Hepatocyte (in vitro differentiated cells): ENCODE data around the gene SIK3. TPM values are rescaled to one million over a fixed set of nuclear protein-coding genes. Genes with fewer than 3 reads are reported as not detected.

Experiments used
- DNase-seq: peaks from one replicate; pipeline ENCODE4 v3.0.0-alpha.2; 2016; ENCODE audit warnings: low spot score
- H2AFZ ChIP-seq: fragments of 200-600 bp; sonication (generic); 2 replicates; pipeline ENCODE4 v1.6.0; 2016; ENCODE audit warnings: antibody characterized with exemption, mild to moderate bottlenecking
- H3K27ac ChIP-seq: fragments of 200-600 bp; sonication (generic); 2 replicates; pipeline ENCODE4 v1.5.1; 2016; ENCODE audit warnings: mild to moderate bottlenecking
- H3K27me3 ChIP-seq: fragments of 200-600 bp; sonication (generic); 2 replicates; pipeline ENCODE4 v1.6.1; 2016
- H3K36me3 ChIP-seq: fragments of 200-600 bp; sonication (generic); replicated peaks from 2 replicates; pipeline ENCODE4 v1.5.1; 2016; ENCODE audit warnings: low read depth; ENCODE audit not compliant: insufficient read depth
- H3K4me1 ChIP-seq: fragments of 200-600 bp; sonication (generic); 2 replicates; pipeline ENCODE4 v1.5.1; 2016; ENCODE audit warnings: mild to moderate bottlenecking, moderate library complexity; ENCODE audit not compliant: insufficient read depth
- H3K4me2 ChIP-seq: fragments of 200-600 bp; sonication (generic); 2 replicates; pipeline ENCODE4 v1.6.0; 2016
- H3K4me3 ChIP-seq: fragments of 200-600 bp; sonication (generic); 2 replicates; pipeline ENCODE4 v1.5.1; 2016; ENCODE audit warnings: mild to moderate bottlenecking
- H3K79me2 ChIP-seq: fragments of 200-600 bp; sonication (generic); 2 replicates; pipeline ENCODE4 v1.6.0; 2017; ENCODE audit warnings: mild to moderate bottlenecking
- H3K9me2 ChIP-seq: fragments of 200-600 bp; sonication (generic); replicated peaks from 2 replicates; pipeline ENCODE4 v1.6.0; 2017; ENCODE audit warnings: mild to moderate bottlenecking; ENCODE audit not compliant: insufficient read depth
- H3K9me3 ChIP-seq: fragments of 200-600 bp; sonication (generic); 2 replicates; pipeline ENCODE4 v1.5.1; 2016; ENCODE audit warnings: low read depth, mild to moderate bottlenecking
- H4K20me1 ChIP-seq: fragments of 200-600 bp; sonication (generic); 2 replicates; pipeline ENCODE4 v1.6.0; 2016; ENCODE audit warnings: mild to moderate bottlenecking; ENCODE audit not compliant: insufficient read depth, poor library complexity, severe bottlenecking
- CTCF ChIP-seq: fragments of 200-600 bp; sonication (generic); IDR thresholded peaks from 2 replicates; pipeline ENCODE4 v1.5.1; 2016; ENCODE audit warnings: antibody characterized with exemption, mild to moderate bottlenecking; ENCODE audit not compliant: poor library complexity
- EZH2 ChIP-seq: fragments of 200-600 bp; sonication (generic); IDR thresholded peaks from 2 replicates; pipeline ENCODE4 v1.6.1; 2016; ENCODE audit warnings: antibody characterized with exemption, mild to moderate bottlenecking, borderline replicate concordance
- EZH2phosphoT487 ChIP-seq: fragments of 200-600 bp; sonication (generic); IDR thresholded peaks from one replicate; pipeline ENCODE4 v1.6.1; 2018; ENCODE audit warnings: antibody characterized with exemption, mild to moderate bottlenecking, low read depth, moderate library complexity; ENCODE audit not compliant: unreplicated experiment, severe bottlenecking
- WGBS: methylation state at CpG from one replicate; pipeline ENCODE4 v1.1.6; 2016; ENCODE audit warnings: low lambda C conversion rate; ENCODE audit errors: missing lambda C conversion rate; 5-methylcytosine and 5-hydroxymethylcytosine counted together
- polyA plus RNA-seq: library from polyadenylated mRNA; unstranded; fragments of >200 nt; fragmentation: Nextera tagmentation; extraction: Ambion mirVana; gene quantifications from 2 replicates; pipeline ENCODE4 v1.2.1, GENCODE V29; 2016
- total RNA-seq: library from RNA; depleted of rRNA; stranded (reverse); fragments of >200 nt; gene quantifications from 2 replicates; pipeline ENCODE4 v1.2.3, GENCODE V29; 2014

The SIK3 gene
- total and polyA plus RNA-seq, 2 experiments from 2014 or later: 15.8 to 17.7 TPM

DNA sequence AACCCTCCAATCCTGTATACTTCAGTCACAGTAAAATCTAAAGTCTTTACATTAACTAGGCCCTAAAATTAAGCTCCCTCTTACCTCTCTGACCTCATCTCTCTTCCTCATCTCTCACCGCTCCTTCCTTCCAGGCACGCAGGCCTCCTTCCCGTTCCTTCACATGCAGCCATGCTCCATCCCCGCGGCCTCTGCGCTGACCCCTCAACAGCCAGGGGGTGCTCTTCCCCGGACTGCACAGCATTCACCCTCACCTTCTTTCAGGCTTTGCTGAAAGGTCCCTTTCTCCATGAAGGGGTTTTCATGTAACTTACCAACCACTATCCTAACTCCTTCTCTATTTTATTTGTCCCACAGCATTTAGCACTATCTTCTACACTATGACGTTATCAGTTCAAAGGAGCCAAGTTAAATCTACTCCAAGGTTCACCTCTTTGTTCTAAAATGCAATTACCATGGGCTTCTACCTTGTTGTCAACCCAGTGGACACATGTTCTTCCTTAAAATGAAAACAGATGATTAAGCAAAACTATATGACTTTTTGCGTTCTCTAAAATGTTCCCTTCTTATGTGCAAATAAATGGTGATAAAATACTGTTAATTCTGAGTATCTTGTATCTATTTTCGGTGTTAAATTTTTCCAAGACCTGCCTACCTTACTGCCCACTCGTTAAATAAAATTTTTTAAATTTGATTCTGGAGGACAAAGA, 203.0 kb downstream of the SIK3 start:
- Histone ChIP-seq H3K9me3 (no peaks in the 10 kb centered on the region), H3K4me2 (no peak overlapping the region), H3K4me3 (no peak overlapping the region), H3K4me1 (no peaks in the 10 kb centered on the region), H3K79me2 (no peaks in the 10 kb centered on the region), H3K27ac (no peak overlapping the region), H3K27me3 (no peaks in the 10 kb centered on the region), H4K20me1 (no peaks in the 10 kb centered on the region), H3K36me3 (no peaks in the 10 kb centered on the region), H3K9me2 (no peaks in the 10 kb centered on the region), H2AFZ (no peak overlapping the region)
- WGBS: 63% methylated on average over 11 of the region's 11 CpGs
- no peak for DNase-seq
- no peak for TF ChIP-seq EZH2
- no peak for TF ChIP-seq EZH2phosphoT487
- TF ChIP-seq CTCF: peak; percentile 34

DNA sequence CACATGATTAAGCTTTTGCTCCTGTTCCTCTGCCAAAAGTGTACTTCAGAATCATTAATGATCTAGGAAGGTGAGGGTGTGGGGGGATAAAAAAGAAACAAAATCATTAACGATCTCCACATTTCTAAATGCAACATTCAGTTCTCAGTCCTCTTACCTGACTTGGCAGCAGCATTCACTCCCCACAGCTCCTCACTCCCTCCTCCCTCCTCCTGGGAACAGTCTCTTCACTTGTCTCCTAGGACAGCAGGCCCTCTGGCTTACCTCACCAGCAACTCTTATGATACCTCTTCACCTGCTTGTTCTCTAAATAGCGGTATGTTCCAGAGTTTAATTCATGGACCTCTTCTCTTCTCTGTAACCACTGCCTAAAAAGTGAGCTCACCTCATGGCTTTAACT, 204.3 kb downstream of the SIK3 start:
- Histone ChIP-seq H3K9me2 (no peaks in the 10 kb centered on the region), H3K36me3 (no peaks in the 10 kb centered on the region), H3K27ac (no peak overlapping the region), H4K20me1 (no peaks in the 10 kb centered on the region), H3K9me3 (no peaks in the 10 kb centered on the region), H3K4me3 (no peak overlapping the region), H3K27me3 (no peaks in the 10 kb centered on the region), H3K4me1 (no peaks in the 10 kb centered on the region), H3K79me2 (no peaks in the 10 kb centered on the region), H3K4me2 (no peak overlapping the region), H2AFZ (no peak overlapping the region)
- WGBS: 95% methylated on average over 2 of the region's 2 CpGs
- no peak for TF ChIP-seq EZH2
- no peak for TF ChIP-seq CTCF
- TF ChIP-seq EZH2phosphoT487: no peak
- no peak for DNase-seq

DNA sequence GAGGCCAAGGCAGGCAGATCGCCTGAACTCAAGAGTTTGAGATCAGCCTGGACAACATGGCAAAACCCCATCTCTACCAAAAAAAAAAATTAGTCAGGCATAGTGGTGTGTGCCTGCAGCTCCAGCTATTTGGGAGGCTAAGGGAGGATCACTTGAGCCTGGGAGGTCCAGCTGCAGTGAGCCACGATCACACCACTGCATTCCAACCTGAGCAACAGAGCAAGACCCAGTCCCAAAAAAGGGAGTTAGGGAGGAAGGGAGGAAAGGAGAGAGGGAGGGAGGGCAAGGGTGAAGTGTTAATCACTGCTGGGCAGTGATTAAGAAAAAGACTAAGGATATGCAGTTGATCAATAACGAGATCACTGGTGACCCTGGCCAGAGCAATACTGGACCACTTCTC, 204.8 kb downstream of the SIK3 start:
- Histone ChIP-seq H4K20me1 (no peaks in the 10 kb centered on the region), H3K27ac (no peak overlapping the region), H3K36me3 (no peaks in the 10 kb centered on the region), H3K4me2 (no peak overlapping the region), H3K4me1 (no peaks in the 10 kb centered on the region), H3K9me3 (no peaks in the 10 kb centered on the region), H3K79me2 (no peaks in the 10 kb centered on the region), H3K27me3 (no peaks in the 10 kb centered on the region), H3K9me2 (no peaks in the 10 kb centered on the region), H2AFZ (no peak overlapping the region), H3K4me3 (no peak overlapping the region)
- no peak for TF ChIP-seq EZH2phosphoT487
- TF ChIP-seq EZH2: no peak
- no peak for TF ChIP-seq CTCF
- no peak for DNase-seq
- 84% methylated on average over 3 of the region's 3 CpGs for WGBS
